Right hindlimb (tissue), 1 donor: ENCODE results near the gene ZKSCAN3.
A peak's percentile ranks its signal among the peaks of the same experiment; 100 is the strongest.
"Not testable (repeated sequence)": the region's sequence is repeated elsewhere in the genome, so short reads cannot be mapped to it uniquely, and the experiment has no call there.

Experiments used
- DNase-seq: peaks from one replicate; pipeline ENCODE4 v3.0.0-alpha.2; 2018

ZKSCAN3 gene

DNA sequence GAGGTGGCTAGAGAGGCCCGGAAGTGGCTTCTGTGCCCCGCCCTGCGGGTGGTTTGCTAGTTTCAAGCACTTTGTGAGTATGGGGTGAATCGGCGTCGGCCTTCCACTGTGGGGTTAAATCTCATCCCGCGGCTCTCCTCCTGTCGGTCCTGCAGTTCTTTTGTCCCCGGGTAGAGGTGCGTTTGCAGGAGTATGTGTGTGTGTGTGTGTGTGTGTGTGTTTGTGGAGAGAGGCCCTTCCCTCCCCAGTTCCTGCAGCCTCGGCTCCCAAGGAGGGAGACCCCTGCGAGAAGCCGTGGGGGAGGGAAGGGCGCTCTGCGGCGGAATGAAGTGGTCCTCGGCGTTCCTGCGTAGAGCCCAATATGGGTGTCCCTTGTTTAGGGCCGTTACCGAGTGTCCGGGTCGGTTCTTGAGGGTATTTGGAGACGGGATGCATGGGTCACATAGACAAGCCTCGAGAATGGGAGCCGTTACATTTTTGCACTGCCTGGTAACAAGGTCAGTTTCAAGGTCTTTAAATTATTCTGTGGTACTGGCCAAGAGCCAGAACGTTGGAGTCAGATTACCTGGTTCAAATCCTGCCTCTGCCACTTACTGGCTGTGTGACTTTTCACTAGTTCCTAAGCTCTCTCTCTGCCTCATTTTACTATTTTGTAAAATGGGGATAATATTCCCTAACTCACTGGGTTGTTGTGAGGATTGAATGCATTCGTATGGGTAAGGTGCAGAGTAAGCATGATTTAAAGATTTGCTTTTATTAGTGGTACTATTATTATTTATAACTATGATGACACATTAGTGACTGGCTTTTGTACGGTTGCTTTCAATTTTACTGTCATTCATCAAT lies at the start of gene ZKSCAN3:
Gene ZKSCAN3, plus strand, starts transcription at position 56 of the 846 bp plus-strand sequence. CDS start 9,640 bp downstream, outside the sequence.
- peak; percentile 89 for DNase-seq

DNA sequence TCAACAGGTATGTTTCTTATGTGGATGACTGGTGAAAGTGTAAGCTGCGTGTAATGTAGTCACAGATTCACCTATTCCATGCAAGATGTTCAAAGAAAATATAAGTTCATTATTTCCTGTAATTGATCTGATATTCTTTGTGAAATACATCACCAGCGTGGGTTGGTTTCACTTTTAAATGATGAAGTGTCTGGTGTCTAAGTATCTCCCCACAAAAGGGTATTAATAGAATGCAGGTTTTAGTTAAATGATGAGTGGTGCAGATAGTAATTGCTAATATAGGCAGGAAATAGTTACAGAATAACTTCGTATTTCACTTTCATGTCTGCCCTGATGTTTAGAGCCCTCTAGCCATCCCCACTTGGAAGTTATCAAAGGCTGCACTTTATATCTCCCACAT lies 46.2 kb upstream of the ZKSCAN3 start:
- DNase-seq = no peak

GRCh38 chr6:28306363-28306762 lies 43.4 kb upstream of the ZKSCAN3 start:
- not testable (repeated sequence) for DNase-seq

GRCh38 chr6:28311139-28311823 lies 38.5 kb upstream of the ZKSCAN3 start:
- no peak for DNase-seq

DNA sequence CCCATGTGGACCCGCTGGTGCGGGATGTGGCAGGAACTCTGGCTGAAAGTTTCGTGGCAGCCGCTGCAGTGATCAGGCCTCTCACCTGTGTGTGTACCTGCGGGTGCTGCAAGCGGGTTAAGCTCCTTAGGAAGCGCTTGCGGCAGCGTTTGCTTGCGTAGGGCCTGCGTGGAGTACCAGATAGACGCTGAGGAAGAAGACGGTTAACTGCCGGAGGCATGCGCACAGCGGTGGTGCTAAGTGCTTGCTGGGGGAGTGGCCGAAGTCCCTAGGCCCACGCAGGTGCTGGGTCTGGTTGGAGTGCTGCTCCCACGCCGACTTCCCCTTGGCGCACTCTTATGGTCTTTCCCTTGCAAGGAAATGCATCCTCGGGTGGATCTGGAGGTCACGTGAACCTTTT lies 36.8 kb upstream of the ZKSCAN3 start:
- no peak for DNase-seq

DNA sequence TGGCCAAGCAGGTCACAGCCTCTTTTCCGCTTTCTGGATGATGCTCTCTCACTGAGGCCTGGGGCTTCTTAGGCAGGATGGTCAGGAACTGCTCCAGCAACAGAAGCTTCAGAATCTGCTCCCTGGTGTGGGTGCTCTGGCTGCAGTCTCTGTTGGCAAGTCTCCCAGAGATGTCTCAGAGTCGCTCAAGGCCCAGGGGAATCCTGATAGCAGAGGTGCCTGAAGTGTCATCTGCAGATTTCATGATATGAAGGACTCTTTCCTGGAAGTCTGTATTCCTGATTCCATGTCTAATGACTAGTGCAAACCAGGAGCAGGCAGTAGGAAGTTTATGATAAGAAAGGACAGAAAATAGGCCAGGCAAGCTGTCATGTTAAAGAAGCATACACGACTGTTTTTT lies 34.1 kb upstream of the ZKSCAN3 start:
- no peak for DNase-seq

GRCh38 chr6:28317866-28318265 lies 31.9 kb upstream of the ZKSCAN3 start:
- DNase-seq = not testable (repeated sequence)

DNA sequence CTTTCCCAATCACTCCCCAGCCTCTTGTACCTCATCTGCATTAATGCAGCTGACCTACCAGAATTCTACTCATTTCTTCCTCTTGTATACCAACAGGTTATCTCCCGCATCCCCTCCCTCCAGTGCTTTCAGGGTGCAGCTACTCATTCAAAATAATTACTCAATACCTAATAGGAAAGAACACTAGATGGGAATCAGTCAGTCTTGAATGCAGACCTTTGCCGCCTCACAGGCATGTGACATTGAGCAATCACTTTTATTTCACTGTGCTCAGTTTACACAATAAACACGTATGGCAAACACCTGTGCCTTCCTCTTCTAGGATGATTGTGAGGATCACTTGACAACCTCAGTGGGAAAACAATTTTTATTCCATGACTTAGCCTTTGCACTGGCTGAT lies 27.1 kb upstream of the ZKSCAN3 start:
- DNase-seq = no peak

GRCh38 chr6:28323813-28324424 lies 25.8 kb upstream of the ZKSCAN3 start:
- DNase-seq = no peak

- no peak for DNase-seq
Observed at GRCh38 chr6:28326371-28326948, 23.3 kb upstream of the ZKSCAN3 start.

DNA sequence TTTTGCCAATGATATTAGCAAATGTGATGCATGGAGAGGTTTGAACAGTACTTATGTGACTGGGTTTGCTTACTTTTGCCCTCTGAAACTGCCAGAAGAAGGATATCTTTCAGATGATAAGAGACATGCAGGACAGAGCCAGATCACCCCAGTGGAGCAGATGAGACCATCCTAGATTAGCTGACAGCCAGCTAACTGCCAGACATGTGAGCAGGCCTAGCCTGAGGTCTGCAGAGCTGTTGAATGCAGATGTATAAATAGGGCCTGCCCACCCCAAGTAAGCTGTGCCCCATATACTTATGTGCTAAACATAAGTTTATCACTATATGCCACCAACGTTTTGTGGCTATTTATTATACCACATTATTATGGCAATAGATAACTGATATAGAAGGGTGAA lies 19.7 kb upstream of the ZKSCAN3 start:
- no peak for DNase-seq

- no peak for DNase-seq
Observed at GRCh38 chr6:28333047-28333446, 16.7 kb upstream of the ZKSCAN3 start.

DNA sequence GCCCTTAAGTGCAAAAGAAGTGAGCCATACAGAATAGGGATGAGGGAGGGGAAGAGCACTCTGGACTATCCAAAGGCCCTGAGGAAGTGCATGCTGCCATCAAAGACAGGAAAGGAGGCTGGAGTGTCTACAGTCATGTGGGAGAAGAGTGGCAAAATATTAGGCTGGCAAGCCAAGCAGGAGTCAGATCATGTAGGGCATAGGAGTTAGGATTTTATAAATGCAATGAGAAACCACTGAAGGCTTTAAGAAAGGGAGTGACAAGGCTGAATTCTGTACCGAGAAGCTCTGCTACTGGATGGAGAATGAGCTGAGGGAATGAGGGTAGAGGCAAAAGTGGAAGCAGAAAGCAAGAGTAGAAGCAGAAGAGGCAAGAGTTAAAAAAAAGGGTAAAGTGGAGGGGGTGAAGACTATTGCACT lies 16.1 kb upstream of the ZKSCAN3 start:
- no peak for DNase-seq

- no peak for DNase-seq
Observed at GRCh38 chr6:28334286-28335039, 15.3 kb upstream of the ZKSCAN3 start.

GRCh38 chr6:28335040-28335563 lies 14.6 kb upstream of the ZKSCAN3 start:
- peak; percentile 20 for DNase-seq

DNA sequence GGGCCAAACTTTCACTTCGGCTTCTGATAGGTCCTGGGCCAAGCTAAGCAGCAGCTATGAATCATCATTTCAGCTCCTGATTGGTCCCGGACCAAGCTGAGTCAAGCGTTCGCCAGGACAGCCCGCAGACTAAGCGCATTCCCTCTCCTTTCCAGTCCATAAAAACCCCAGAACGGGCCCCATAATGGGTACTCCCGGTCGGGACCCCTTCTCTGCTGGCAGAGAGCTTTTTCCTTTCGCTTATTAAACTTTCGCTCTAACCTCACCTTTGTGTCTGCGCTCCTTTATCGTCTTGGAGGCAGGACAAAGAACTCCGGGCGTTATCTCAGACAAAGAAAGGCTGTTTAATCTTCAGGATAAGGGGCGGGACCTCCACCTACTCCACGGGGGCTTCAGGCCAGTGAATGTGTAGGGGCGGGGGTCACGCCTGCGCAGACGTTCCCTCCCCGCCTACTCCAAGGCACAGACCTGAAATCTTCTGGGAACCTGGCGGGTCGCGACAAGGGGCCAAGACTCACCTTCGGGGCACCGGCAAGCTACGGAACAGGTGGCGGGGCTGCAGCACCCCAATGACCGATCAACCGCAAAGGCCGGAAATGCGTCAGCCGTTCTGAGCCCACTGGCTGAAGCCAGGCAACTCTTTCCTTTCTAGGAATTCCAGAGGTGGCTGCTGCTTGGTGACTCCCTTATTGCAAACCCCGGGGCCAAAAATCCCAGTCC lies 14.0 kb upstream of the ZKSCAN3 start, which contains the start of gene ZSCAN31:
Gene ZSCAN31, minus strand, starts transcription at position 585 of the 720 bp plus-strand sequence. CDS start 6,465 bp downstream, outside the sequence.
- peak; percentile 95 for DNase-seq

DNA sequence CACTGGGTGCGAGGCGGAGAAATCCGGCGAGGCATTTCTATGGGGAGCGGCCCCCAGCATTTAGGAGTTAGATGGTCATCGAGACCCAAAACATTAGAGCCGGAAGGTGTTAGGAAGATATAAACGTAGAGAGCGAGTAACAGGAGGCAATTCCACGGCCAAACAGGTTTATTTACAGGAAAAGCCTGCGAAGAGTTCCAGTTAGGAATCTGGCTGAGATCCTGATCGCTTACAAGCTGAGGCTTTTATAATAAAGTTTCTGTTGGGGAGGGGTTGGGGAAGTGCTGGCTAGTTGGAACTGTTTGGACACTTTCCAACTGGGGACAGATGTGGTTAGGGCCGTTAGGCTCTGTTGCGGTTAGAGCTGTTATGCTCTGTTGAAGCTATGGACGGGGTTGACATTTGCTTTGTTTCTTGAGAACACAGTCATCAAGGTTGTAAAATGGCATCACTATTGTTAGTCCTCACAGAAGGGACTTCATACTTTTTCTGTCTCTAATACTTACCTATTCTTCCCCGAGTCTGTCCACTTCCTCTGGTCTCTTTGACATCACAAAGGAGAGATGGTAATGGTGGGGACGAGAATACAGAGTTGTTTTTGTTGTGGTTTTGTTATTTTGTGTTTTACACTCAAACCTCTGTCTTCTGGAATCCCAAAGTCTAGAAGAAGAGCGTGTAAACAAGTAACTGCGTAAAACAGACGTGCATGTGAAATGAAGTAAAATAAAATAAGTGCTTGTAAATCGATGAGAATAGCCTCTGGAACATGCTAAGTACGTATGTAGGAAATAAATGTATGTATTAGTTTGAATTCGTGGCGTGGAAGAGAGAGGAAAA lies 13.2 kb upstream of the ZKSCAN3 start:
- DNase-seq = no peak

- DNase-seq = no peak
Observed at GRCh38 chr6:28337121-28337520, 12.6 kb upstream of the ZKSCAN3 start.

DNA sequence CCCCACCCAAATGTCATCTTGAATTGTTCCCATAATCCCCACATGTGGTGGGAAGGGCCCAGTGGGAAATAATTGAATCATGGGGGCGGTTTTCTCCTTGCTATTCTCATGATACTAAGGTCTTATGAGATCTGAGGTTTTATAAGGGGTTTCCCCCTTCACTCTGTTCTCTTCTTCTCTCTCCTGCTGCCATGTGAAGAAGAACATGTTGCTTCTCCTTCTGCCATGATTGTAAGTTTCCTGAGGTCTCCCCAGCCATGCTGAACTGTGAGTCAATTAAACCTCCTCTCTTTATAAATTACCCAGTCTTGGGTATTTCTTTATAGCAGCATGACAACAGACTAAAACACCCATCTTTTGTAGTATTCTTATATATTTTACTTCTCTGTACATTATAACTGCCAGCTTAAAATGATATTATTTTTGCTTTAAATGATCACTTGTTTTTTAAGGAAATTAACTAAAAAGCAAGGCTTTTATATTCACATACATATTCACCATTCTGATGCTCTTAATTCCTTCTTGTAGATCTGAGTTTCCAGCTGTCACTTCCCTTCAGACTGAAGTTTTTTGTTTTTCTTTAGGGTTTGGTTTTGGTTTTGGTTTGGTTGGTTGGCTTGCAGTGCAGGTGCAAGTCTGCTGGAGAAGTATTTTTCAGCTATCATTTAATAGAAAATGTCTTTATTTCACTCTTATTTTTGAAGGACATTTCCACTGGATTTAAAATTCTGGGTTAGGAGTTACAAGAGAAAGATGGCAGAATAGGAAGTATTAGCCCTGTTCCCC lies 9.2 kb upstream of the ZKSCAN3 start:
- no peak for DNase-seq
